ENCODE results near the gene CORO7.

- TF ChIP-seq CTCF (IDR thresholded peaks at IDR 0.05) = no peak
- no peak for TF ChIP-seq POLR2A (IDR thresholded peaks at IDR 0.05)
- no peak for TF ChIP-seq EP300 (IDR thresholded peaks at IDR 0.05)
Measured at GRCh38 chr16:4327386-4328045, 88.9 kb downstream of the CORO7 start.

Data from suprapubic skin (tissue), 3 donors.